Lung (tissue), 12 donors: Measurements from ENCODE around the gene WWC2. TPM values are rescaled to one million over a fixed set of nuclear protein-coding genes. Genes with fewer than 3 reads are reported as not detected.

Source experiments
- ATAC-seq: fragments of 200-7000 bp; cut with Tn5 transposase; one replicate; pipeline ENCODE4 v1.9.1; 2020; ENCODE audit warnings: moderate number of reproducible peaks; ENCODE audit not compliant: insufficient read depth, low FRiP score
- DNase-seq, 3 donors: peaks; one replicate each; pipeline ENCODE4 v3.0.0-alpha.2; 2013 to 2017
- H3K27ac ChIP-seq, 2 donors: one replicate each; pipeline ENCODE4 v1.5.1; 2013; ENCODE audit warnings: mild to moderate bottlenecking in 2 of 2, moderate library complexity in 2 of 2, control low read depth in 1 of 2, inconsistent platforms in 1 of 2, low read depth in 1 of 2, low read length in 1 of 2
- H3K27me3 ChIP-seq, 3 donors: one replicate each; pipeline ENCODE4 v1.5.1; 2013; ENCODE audit warnings: low read length in 2 of 3; ENCODE audit not compliant: control insufficient read depth in 3 of 3, insufficient read depth in 3 of 3
- H3K36me3 ChIP-seq, 4 donors: one replicate each; pipeline ENCODE4 v1.5.1; 2013; ENCODE audit warnings: low read length in 4 of 4, mild to moderate bottlenecking in 1 of 4, moderate library complexity in 1 of 4; ENCODE audit not compliant: control insufficient read depth in 4 of 4, insufficient read depth in 4 of 4
- H3K4me1 ChIP-seq, 5 donors: one replicate each; pipeline ENCODE4 v1.5.1; 2013; ENCODE audit warnings: low read length in 5 of 5, mild to moderate bottlenecking in 2 of 5, moderate library complexity in 1 of 5; ENCODE audit not compliant: control insufficient read depth in 5 of 5, insufficient read depth in 5 of 5
- H3K4me3 ChIP-seq: one replicate; pipeline ENCODE4 v1.5.1; 2013; ENCODE audit warnings: mild to moderate bottlenecking, control low read depth, moderate library complexity
- H3K9ac ChIP-seq, 2 donors: one replicate each; pipeline ENCODE4 v1.5.1; 2013; ENCODE audit warnings: low read length in 2 of 2, control low read depth in 1 of 2; ENCODE audit not compliant: insufficient read depth in 1 of 2
- H3K9me3 ChIP-seq, 4 donors: one replicate each; pipeline ENCODE4 v1.5.1; 2013; ENCODE audit warnings: low read length in 3 of 4, mild to moderate bottlenecking in 1 of 4, moderate library complexity in 1 of 4; ENCODE audit not compliant: control insufficient read depth in 4 of 4, insufficient read depth in 3 of 4
- CTCF ChIP-seq: IDR thresholded peaks from 2 replicates; pipeline ENCODE4 v1.5.1; 2012; ENCODE audit warnings: mild to moderate bottlenecking; ENCODE audit errors: control extremely low read depth, extremely low read depth
- WGBS, 2 donors: extraction: QIAGEN DNeasy Blood & Tissue Kit; methylation state at CpG; one replicate each; pipeline ENCODE4 v1.1.7; 2013; 5-methylcytosine and 5-hydroxymethylcytosine counted together
- polyA plus RNA-seq, 2 donors: library from polyadenylated mRNA; stranded (reverse); fragments of 200-250 nt; gene quantifications; one replicate each; pipeline ENCODE4 v1.2.1, GENCODE V29; 2013
- total RNA-seq, 2 donors: library from RNA; depleted of rRNA in 1 of 2; stranded (reverse); fragments of >200 nt in 1 of 2; gene quantifications; one replicate each; pipeline ENCODE4 v1.2.1, GENCODE V29; 2014 to 2021
- donor health status: control.
- donor health status: control.
- donor health status: Bipolar disorder and iron deficiency.
- donor health status: healthy.
- donor health status: DM: yes; HTN: yes; CAD: no.

Gene WWC2
- total and polyA plus RNA-seq, 4 donors = 15.6 to 124 (median 45.2) TPM

DNA sequence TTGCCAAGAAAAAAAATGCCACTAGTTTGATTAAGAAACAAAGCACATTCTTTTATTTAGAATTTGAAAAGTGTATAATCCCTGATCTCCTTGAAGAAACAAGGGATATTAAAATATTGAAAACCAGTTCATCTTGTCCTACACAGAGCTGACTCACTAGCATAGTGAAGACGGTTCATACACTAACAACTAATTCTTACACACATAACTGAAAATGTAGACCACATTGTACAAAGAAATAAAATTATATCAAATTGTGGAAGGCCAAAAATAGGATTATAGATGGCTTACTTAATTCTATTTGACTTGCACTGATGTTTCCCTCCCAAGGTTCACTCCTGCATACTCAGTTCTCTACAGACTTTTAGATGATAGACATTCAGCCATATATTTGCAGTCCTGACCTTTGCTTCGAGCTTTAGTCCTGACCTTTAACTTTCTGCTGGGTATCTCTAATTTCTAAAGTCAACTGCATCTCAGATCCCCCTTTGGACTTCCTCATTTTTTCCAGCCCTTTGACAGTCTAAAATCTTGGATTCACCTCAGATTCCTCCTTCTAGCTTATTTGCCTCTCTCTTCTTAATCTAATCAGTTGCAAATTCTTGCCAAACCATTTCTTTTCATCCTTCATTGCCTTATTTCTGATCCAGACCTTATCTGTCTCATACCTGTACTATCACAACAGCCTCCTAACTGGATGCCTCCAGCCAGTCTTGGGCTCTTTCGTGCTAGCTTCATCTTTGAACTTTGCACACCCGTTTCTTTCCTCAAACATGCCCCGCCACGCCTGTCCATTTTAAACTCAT is 4.5 kb upstream of the WWC2 start:
- peaks cover 0 to 3% (median 0%) of the 10 kb centered on the region in 4 donors for H3K9me3 ChIP-seq
- DNase-seq (no peak), ATAC-seq (no peak)
- no peaks in the 10 kb centered on the region for H3K27me3 ChIP-seq
- peaks cover 0 to 9% (median 0%) of the 10 kb centered on the region in 5 donors for H3K4me1 ChIP-seq
- no peak for TF ChIP-seq CTCF
- no peak overlapping the region for H3K27ac ChIP-seq
- H3K4me3 ChIP-seq = no peak overlapping the region
- no peak overlapping the region for H3K9ac ChIP-seq
- whole genome bisulfite sequencing, 2 donors = 76 to 90% methylated on average over 6 of the region's 6 CpGs
- H3K36me3 ChIP-seq = no peaks in the 10 kb centered on the region

DNA sequence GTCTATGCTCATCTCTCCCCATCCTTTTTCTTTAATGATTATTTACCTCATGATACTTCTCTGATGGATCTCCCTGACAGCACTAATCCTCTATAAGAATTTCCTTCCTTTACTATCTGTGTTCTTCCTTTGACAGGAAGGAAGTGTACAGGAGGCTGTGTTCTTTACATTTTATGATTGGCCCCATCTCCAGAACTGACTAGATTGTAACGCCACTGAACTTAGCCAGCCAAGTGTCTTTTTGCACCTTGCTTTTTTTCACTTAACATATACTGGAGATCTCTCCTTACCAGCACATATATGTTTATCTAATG is 3.9 kb upstream of the WWC2 start:
- no peak overlapping the region for H3K27ac ChIP-seq
- ATAC-seq = no peak
- WGBS, 2 donors = 78 to 86% methylated on average over 1 of the region's 1 CpG

GRCh38 chr4:183096276-183096965 is 2.6 kb upstream of the WWC2 start:
- DNase-seq (peak in 1 of 3 donors; percentile 11), ATAC-seq (no peak)
- Histone ChIP-seq H3K36me3 (no peaks in the 10 kb centered on the region), H3K9me3 (peaks cover 0 to 3% (median 0%) of the 10 kb centered on the region in 4 donors), H3K4me1 (peaks cover 0 to 18% (median 5%) of the 10 kb centered on the region in 5 donors), H3K27ac (no peak overlapping the region), H3K4me3 (no peak overlapping the region), H3K9ac (no peak overlapping the region), H3K27me3 (no peaks in the 10 kb centered on the region)
- WGBS, 2 donors = 84 to 86% methylated on average over 15 of the region's 15 CpGs
- no peak for TF ChIP-seq CTCF

More for the DNA sequence above, 3.9 kb upstream of the WWC2 start:
- peaks cover 0 to 3% (median 0%) of the 10 kb centered on the region in 4 donors for H3K9me3 ChIP-seq
- no peak overlapping the region for H3K9ac ChIP-seq
- H3K36me3 ChIP-seq = no peaks in the 10 kb centered on the region
- DNase-seq = no peak
- TF ChIP-seq CTCF = no peak
- no peak overlapping the region for H3K4me3 ChIP-seq
- H3K27me3 ChIP-seq = no peaks in the 10 kb centered on the region
- H3K4me1 ChIP-seq = peaks cover 0 to 9% (median 0%) of the 10 kb centered on the region in 5 donors
